GM20431 (cell line): ENCODE data around the gene ADGRF4.

Experiments
- in situ Hi-C: fragments of 300-500 bp; cut with MseI, MboI; formaldehyde crosslinking; loops from one replicate; pipeline ENCODE4 v1.15.0; 2020; ENCODE audit warnings: low sequenced_read_pairs; ENCODE audit not compliant: unreplicated experiment

Gene ADGRF4

GRCh38 chr6:47729457-47729856 is 31.1 kb downstream of the ADGRF4 start:
- in situ Hi-C loops, result loop anchor here (10.0 to 25.0 kb wide), 2 partner anchors 95 to 317 kb away; no protein-coding TSS in a partner anchor

- in situ Hi-C loops, result loop anchor here (25.0 kb wide), 1 partner anchor 322 kb away; no protein-coding TSS in a partner anchor
Measured at GRCh38 chr6:47733879-47734558, 35.6 kb downstream of the ADGRF4 start.

- in situ Hi-C loops, result loop anchor here (25.0 kb wide), 1 partner anchor 323 kb away; no protein-coding TSS in a partner anchor
Measured at GRCh38 chr6:47734831-47735481, 36.6 kb downstream of the ADGRF4 start.

GRCh38 chr6:47736083-47736700 is 37.8 kb downstream of the ADGRF4 start:
- in situ Hi-C loops, result loop anchor here (25.0 kb wide), 1 partner anchor 324 kb away; no protein-coding TSS in a partner anchor

GRCh38 chr6:47737406-47737805 is 39.0 kb downstream of the ADGRF4 start:
- in situ Hi-C loops, result loop anchor here (25.0 kb wide), 1 partner anchor 325 kb away; no protein-coding TSS in a partner anchor

- in situ Hi-C loops, result loop anchor here (25.0 kb wide), 1 partner anchor 328 kb away; no protein-coding TSS in a partner anchor
Measured at GRCh38 chr6:47740714-47741113, 42.3 kb downstream of the ADGRF4 start.

- in situ Hi-C loops, result loop anchor here (25.0 kb wide), 1 partner anchor 330 kb away; no protein-coding TSS in a partner anchor
Measured at GRCh38 chr6:47741807-47742206, 43.4 kb downstream of the ADGRF4 start.

- in situ Hi-C loops, result loop anchor here (25.0 kb wide), 1 partner anchor 331 kb away; no protein-coding TSS in a partner anchor
Measured at GRCh38 chr6:47743744-47744143, 45.4 kb downstream of the ADGRF4 start.

- in situ Hi-C loops, result loop anchor here (25.0 kb wide), 1 partner anchor 333 kb away; no protein-coding TSS in a partner anchor
Measured at GRCh38 chr6:47745269-47745668, 46.9 kb downstream of the ADGRF4 start.

GRCh38 chr6:47749757-47750156 is 51.4 kb downstream of the ADGRF4 start:
- in situ Hi-C loops, result loop anchor here (25.0 kb wide), 1 partner anchor 337 kb away; no protein-coding TSS in a partner anchor

- in situ Hi-C loops, result no loop called here
Measured at GRCh38 chr6:47752801-47753200, 54.4 kb downstream of the ADGRF4 start.

GRCh38 chr6:47759364-47759763 is 61.0 kb downstream of the ADGRF4 start:
- in situ Hi-C loops, result no loop called here

- in situ Hi-C loops, result no loop called here
Measured at GRCh38 chr6:47762502-47762901, 64.1 kb downstream of the ADGRF4 start.

GRCh38 chr6:47766445-47766844 is 68.1 kb downstream of the ADGRF4 start:
- in situ Hi-C loops, result no loop called here

GRCh38 chr6:47767102-47767501 is 68.7 kb downstream of the ADGRF4 start:
- in situ Hi-C loops, result no loop called here

- in situ Hi-C loops, result no loop called here
Measured at GRCh38 chr6:47769982-47770381, 71.6 kb downstream of the ADGRF4 start.
